H1 (cell line): ENCODE results near the gene KCNA2.

Experiments used
- ATF2 ChIP-seq: IDR thresholded peaks from 2 replicates; pipeline ENCODE4 v1.6.1; 2012; ENCODE audit warnings: low read length, inconsistent platforms
- ATF3 ChIP-seq: IDR thresholded peaks from 2 replicates; pipeline ENCODE4 v1.6.1; 2011; ENCODE audit warnings: low read depth, mild to moderate bottlenecking, low read length; ENCODE audit not compliant: insufficient read depth
- CEBPB ChIP-seq: IDR thresholded peaks from 2 replicates; pipeline ENCODE4 v1.6.1; 2012; ENCODE audit warnings: low read depth, low read length
- CREB1 ChIP-seq: IDR thresholded peaks from 2 replicates; pipeline ENCODE4 v1.6.1; 2012; ENCODE audit warnings: inconsistent platforms
- CTCF ChIP-seq, 3 experiments: IDR thresholded peaks; 1 replicate in 2 of 3; 2 replicates in 1 of 3; pipeline versions ENCODE4 v1.5.1 to v1.6.1; 2011; ENCODE audit warnings: low read length in 3 of 3, mild to moderate bottlenecking in 3 of 3, inconsistent platforms in 2 of 3, low read depth in 1 of 3, moderate library complexity in 1 of 3; ENCODE audit not compliant: insufficient read depth in 1 of 3; ENCODE audit errors: control extremely low read depth in 1 of 3
- E2F6 ChIP-seq: IDR thresholded peaks from 2 replicates; pipeline ENCODE4 v1.6.1; 2012; ENCODE audit warnings: inconsistent platforms
- GABPA ChIP-seq: IDR thresholded peaks from 2 replicates; pipeline ENCODE4 v1.6.1; 2011; ENCODE audit warnings: mild to moderate bottlenecking, low read length, moderate library complexity, borderline replicate concordance; ENCODE audit not compliant: insufficient read depth
- JUND ChIP-seq: IDR thresholded peaks from 2 replicates; pipeline ENCODE4 v1.6.1; 2011; ENCODE audit warnings: mild to moderate bottlenecking, improper control_type of control experiment, low read length
- MAX ChIP-seq: IDR thresholded peaks from 2 replicates; pipeline ENCODE4 v1.6.1; 2012; ENCODE audit warnings: inconsistent platforms
- NANOG ChIP-seq: IDR thresholded peaks from 2 replicates; pipeline ENCODE4 v1.6.1; 2011; ENCODE audit warnings: low read length, low read depth, mild to moderate bottlenecking, inconsistent platforms; ENCODE audit not compliant: insufficient read depth, poor library complexity, severe bottlenecking
- POLR2A ChIP-seq, 2 experiments: IDR thresholded peaks; 1 replicate in 1 of 2; 2 replicates in 1 of 2; pipeline ENCODE4 v1.6.1; 2011; ENCODE audit warnings: low read depth in 2 of 2, low read length in 2 of 2, mild to moderate bottlenecking in 2 of 2; ENCODE audit errors: control extremely low read depth in 1 of 2
- SIN3A ChIP-seq, 2 experiments: IDR thresholded peaks in 1 of 2; conservative IDR thresholded peaks in 1 of 2; 2 replicates each; pipeline ENCODE4 v1.6.1; 2011 to 2012; ENCODE audit warnings: low read length in 2 of 2, improper control_type of control experiment in 1 of 2, low read depth in 1 of 2, mild to moderate bottlenecking in 1 of 2
- TCF12 ChIP-seq: IDR thresholded peaks from 2 replicates; pipeline ENCODE4 v1.6.1; 2011; ENCODE audit warnings: low read depth, mild to moderate bottlenecking, low read length

- no peak for TF ChIP-seq CREB1
- no peak for TF ChIP-seq E2F6
- no peak for TF ChIP-seq CEBPB
- no peak for TF ChIP-seq MAX
- no peak for TF ChIP-seq ATF2
- no peak for TF ChIP-seq CTCF (IDR thresholded peaks at IDR 0.05; ENCODE audit: control extremely low read depth in 1 of 3, insufficient read depth in 1 of 3, low read depth in 1 of 3, low read length in 3 of 3)
- no peak for TF ChIP-seq JUND
- TF ChIP-seq SIN3A (conservative IDR thresholded peaks at IDR 0.05 in 1 of 2, IDR thresholded peaks at IDR 0.05 in 1 of 2; ENCODE audit: low read depth in 1 of 2, low read length in 2 of 2) = no peak
- no peak for TF ChIP-seq NANOG
- no peak for TF ChIP-seq ATF3
- TF ChIP-seq TCF12 = no peak
- no peak for TF ChIP-seq GABPA
- TF ChIP-seq POLR2A (IDR thresholded peaks at IDR 0.05; ENCODE audit: control extremely low read depth in 1 of 2, low read depth in 2 of 2, low read length in 2 of 2) = no peak
These were observed 42.3 kb upstream of the KCNA2 start for GRCh38 chr1:110648417-110648816.
